CMK (cell line): Measurements from ENCODE around the gene LATS2.
A peak's percentile ranks its signal among the peaks of the same experiment; 100 is the strongest.

Source experiments
- DNase-seq: peaks from one replicate; pipeline ENCODE4 v3.0.0-alpha.2; 2010; ENCODE audit warnings: low read depth

Gene LATS2

GRCh38 chr13:21015284-21015683, 46.1 kb downstream of the LATS2 start:
- DNase-seq = no peak

DNA sequence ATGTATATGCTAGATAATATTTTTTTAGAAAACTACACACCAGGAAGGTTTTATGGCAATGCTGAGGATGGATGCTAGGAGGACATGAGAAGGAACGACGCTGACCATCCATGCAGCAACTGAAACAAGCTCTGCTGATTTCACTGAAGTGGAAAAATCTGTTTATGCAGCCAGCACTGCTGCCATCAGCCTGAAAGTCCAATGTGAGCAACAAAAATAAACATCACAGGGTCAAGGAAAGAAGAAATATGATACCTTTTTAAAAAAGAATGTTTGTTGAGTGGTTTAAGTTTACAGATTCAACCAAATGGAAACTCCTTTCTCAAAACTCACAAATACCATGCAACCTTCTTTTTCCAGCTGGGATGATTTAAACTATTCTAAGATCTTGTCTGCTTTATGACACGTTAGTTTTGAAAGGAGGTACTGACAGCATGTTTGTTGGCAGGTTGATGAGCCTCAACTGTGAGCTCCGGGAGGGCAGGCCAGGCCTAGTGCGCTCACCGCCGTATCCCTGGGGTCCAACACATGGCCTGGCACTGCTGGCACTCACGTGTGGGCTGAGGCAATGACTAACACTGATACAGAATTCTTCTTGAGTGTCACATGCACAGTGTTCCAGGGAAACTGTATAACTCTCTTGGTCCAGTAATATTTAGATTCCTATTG, 46.8 kb downstream of the LATS2 start:
- no peak for DNase-seq

DNA sequence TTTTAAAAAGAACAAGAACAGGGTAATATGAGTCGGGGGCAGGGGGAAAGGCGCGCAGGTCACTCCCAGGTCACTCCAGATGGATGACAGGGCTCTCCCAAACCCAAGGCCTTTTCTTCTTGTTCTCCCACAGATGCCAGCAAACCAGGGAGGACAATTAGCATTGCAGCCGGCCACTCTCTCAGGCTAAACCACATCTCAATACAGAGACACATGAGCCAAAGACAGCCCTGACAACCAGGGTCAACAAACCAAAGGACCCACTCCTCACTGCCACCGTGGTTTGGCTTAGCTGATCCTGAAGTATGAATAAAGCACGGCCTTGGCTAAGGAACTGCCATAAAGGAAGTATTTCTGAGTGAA, 47.3 kb downstream of the LATS2 start:
- no peak for DNase-seq

- DNase-seq = no peak
Observed at GRCh38 chr13:21013682-21014038, 47.7 kb downstream of the LATS2 start.

GRCh38 chr13:21012841-21013681, 48.3 kb downstream of the LATS2 start:
- no peak for DNase-seq

- no peak for DNase-seq
Observed at GRCh38 chr13:21012211-21012610, 49.2 kb downstream of the LATS2 start.

- no peak for DNase-seq
Observed at GRCh38 chr13:21011378-21011777, 50.0 kb downstream of the LATS2 start.

- DNase-seq = peak; percentile 14
Observed at GRCh38 chr13:21010621-21011020, 50.8 kb downstream of the LATS2 start.

DNA sequence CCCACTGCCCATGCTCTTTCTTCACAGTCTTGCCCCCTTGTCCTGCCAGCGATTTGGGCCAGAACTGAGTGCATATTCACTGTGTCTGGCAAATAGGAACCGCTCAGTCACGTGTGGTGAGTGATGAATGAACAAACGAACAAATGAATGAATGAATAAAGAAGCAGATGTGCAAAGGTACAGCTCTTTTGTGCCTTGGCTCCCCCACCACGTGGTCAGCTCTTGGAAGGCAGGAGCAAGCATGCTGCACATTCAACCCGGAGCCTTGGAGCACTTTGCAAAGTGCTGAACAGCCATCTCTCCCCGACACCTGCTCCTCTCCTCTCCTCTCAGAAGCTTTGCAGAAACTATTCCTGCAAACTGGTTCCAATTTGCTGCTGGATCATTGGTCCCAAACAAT, 52.4 kb downstream of the LATS2 start:
- no peak for DNase-seq

DNA sequence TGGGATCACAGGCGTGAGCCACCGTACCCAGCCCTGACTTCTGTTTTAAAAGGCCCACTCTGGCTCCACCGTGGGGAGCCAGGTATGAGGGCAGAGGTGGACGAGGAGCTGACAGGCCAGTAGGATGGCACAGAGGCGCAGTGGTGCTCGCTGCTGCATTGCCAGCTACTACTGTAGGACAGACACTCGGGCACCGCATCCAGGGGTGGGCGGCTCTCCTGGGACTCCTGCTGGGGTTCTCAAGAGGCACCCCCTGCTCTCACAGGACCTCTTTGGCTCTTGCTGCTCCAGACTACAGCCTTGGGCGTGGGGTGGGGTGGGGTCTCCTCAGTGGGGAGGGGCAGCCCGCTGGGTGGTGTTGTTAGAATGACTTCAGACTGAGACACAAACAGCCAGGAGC, 53.4 kb downstream of the LATS2 start:
- DNase-seq = no peak

DNA sequence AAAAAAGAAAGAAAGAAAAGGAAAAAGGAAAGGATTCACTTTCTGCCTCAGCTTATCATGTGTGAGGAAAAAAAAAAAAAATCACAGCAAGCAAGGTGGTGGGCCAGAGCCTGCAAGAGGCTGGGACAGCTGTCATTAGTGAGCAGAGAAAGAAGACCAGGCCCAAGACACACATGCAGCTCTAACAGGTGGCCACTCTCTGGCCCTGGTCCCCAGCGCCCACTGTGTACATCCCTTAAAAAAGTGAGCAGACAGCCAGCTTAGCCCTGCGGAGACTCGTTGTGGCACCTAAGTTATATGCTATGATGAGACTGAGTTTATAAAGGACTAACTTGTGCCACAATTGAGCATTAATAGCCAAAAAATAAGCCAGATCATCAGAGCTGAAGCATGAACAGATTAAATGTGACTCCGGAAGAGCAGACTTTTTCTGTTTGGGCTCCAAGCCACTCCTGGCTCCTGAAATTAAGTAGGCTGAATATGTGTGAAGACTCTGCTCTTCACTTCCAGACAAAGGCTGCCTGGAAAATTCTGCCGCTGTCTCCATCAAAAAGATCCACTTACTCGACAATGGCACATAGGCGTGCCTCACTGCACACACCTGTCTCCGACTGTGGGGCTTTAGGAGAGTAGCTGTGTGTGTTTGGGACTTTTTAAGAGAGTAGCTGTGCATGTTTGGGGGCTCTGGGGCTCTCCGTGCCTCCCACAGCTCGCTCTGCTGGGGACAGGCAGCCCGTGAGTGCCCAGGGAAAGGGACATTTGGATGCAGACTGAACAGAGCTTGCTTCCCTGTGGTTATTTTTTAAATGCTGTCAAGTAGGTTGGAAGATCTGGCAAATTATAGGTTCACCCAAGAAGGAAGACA, 55.0 kb downstream of the LATS2 start:
- DNase-seq = no peak

- no peak for DNase-seq
Observed at GRCh38 chr13:21005193-21005592, 56.2 kb downstream of the LATS2 start.

DNA sequence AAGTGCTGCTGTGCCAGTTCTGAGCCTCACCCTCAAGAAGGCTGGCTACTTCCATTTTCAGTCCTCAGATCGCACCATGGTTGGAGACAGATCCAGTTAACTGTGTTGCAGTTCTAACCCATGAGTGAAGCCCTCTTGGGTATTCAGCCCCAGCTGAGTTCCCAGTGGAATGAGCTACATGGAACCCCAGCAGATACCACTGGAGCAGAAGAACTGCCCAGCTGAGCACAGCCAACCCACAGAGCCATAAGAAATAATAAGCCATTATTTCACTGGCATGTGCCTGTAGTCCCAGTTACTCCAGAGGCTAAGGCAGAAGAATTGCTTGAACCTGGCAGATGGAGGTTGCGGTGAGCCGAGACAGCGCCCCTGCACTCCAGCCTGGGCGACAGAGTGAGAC, 59.9 kb downstream of the LATS2 start:
- DNase-seq = no peak

- no peak for DNase-seq
Observed at GRCh38 chr13:21000647-21001046, 60.7 kb downstream of the LATS2 start.

DNA sequence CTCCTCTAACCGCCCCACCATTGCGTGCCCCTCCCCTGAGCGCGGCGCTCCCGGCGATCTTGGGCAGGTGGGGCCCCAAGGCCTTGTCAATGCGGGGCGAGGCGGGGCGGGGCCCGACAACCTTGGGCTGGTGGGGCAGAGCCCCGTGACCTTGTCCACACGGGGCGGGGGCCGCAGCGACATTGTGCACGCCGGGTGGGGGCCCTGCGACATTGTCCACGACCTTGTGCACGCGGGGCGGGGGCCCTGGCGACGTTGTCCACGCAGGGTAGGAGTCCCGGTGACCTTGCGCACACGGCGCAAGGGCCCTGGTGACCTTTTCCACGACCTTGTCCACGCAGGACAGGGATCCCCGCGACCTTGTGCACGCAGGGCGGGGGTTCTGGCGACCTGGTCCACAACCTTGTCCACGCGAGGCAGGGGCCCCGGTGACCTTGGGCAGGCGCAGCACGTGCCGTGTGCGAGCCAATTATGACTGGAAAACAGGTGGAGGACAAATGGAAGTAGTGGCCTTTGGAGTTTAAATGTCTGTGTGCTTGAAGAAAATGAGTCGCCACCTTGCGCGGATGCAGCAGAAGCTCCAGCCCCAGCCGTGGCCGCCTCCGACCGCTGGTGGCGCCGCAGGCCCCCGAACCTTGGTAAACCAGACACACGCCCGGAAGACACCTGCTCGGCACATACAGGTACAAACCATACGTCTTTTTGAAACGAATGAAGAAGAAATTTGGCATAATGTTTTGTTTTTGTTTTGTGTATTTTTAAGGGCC, 62.6 kb downstream of the LATS2 start:
- no peak for DNase-seq

DNA sequence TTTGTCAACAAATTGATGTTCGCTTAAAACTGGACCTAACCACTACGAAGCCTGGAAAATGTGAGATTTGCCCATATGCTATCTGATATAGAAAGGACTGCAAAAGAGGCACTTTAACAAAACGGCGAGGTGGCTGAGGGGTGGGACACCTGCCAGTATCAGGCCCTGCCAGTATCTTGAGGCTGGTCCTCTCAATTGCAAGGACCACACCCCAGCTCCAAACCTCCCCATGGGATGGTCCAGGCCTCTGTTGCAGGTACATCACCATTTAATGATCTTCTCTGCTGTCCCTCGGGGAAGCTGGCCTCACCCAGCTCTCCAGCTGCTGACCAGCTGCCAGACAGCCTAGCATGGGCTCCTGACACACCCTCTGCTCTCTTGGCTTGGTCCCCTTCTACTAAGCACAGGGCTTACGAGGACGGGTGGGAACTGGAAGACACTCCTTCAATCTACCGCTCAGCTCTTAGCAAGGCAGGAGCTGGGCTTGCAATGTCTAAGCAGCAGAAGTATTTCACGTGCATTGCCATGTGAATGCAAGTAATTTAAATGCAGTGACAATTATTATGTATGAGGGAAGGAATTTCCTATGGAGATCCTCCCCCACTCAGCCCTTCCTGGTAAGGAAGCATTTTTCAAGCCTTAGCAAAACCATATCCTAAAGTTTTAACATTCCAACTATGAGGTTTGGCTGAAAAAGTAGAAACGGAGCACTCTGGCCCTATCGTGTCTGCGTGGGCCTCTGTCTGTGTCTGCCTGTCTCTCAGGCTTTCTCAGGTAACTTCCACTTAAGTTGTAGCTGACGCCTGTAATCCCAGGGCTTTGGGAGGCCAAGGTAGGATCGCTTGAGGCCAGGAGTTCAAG, 63.9 kb downstream of the LATS2 start:
- DNase-seq = no peak

DNA sequence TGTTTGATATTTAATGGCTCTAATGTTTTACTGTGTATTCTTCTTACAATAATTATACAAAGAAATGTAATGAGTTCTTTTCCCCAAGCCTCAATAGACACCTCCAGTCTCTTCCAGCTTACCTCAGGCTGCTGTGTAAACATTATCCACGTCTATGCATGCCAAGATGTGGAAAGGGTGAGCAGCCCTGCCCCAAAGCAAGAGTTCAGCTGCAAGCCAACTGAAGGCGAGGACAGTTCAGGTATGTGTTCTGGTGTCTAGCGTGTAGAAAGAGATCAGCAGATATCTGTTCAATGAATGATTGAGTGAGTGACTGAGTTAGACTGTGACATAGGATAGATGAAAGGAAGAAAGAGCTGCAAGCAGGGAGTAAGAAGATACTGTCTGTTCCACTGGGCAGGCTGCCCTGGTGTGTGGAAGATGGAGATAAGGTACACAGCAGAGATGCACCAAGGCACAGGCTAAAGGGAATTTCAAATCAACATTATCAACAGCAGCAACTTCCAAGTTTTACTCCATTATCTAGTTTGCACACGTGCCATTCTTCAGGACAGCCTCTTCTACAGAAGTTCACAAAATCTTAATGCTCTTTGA, 66.0 kb downstream of the LATS2 start:
- DNase-seq = no peak

DNA sequence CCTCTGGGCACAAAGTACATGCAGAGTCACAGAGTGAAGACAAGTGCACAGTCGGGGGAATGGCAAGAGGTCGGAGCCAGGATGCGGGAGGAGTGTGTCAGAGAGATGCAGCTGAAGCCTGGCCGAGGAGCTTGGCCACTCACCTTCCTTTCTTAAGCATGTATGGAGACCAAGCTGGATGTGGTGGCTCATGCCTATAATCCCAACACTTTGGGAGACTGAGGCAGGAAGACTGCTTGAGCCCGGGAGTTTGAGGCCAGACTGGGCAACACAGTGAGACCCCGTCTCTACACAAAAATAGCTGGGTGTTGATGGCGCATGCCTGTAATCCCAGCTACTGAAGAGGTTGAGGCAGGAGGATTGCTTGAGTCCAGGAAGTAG, 67.0 kb downstream of the LATS2 start:
- DNase-seq = no peak

- DNase-seq = peak; percentile 4
Observed at GRCh38 chr13:20993661-20994440, 67.5 kb downstream of the LATS2 start.

DNA sequence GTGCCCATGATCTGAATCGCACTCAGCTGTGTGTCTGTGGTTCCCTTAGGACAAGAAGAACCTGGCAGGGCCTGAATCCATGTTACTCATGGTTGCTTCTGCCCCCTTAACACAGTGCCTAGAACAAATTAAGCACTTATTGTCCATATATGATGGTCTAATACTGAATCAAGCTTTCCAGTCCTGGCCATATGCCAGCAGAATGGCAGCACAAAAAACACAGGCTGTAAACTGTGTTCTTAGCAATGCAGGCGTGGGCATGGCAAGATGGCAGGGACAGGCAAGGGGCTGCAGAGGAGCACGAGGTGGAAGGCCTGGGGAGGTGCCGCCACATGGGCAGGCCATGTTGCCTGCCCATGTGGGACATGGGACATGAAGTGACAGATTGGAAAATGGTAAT, 68.2 kb downstream of the LATS2 start:
- no peak for DNase-seq
